Measurements from ENCODE around the gene SGCD.
A peak's percentile ranks its signal among the peaks of the same experiment; 100 is the strongest.

SGCD gene

DNA sequence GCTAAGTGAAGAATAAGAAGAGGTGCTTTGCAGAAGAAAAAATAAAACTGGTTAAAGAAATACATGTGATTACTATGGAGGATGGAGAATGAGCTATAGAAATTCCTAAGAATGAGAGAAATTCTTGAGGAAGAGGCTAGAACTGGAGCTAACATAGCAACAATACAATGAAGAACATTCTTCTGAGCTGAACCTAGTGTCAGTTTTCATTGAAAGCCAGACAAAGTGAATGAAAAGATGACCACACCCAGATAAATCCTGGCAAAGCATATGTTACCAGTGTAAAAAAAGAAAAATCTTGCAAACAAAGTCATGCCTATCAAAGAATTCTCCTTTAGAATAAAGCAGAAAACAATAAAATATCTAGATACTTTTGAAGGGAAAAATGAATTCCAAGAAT is 39.6 kb downstream of the SGCD start:
- H3K4me3 ChIP-seq (ENCODE audit: control insufficient read depth, low read depth, low read length), result no peak overlapping the region
- DNase-seq (ENCODE audit: low read depth), result no peak
- TF ChIP-seq, protein P1, sequence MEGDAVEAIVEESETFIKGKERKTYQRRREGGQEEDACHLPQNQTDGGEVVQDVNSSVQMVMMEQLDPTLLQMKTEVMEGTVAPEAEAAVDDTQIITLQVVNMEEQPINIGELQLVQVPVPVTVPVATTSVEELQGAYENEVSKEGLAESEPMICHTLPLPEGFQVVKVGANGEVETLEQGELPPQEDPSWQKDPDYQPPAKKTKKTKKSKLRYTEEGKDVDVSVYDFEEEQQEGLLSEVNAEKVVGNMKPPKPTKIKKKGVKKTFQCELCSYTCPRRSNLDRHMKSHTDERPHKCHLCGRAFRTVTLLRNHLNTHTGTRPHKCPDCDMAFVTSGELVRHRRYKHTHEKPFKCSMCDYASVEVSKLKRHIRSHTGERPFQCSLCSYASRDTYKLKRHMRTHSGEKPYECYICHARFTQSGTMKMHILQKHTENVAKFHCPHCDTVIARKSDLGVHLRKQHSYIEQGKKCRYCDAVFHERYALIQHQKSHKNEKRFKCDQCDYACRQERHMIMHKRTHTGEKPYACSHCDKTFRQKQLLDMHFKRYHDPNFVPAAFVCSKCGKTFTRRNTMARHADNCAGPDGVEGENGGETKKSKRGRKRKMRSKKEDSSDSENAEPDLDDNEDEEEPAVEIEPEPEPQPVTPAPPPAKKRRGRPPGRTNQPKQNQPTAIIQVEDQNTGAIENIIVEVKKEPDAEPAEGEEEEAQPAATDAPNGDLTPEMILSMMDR (conservative IDR thresholded peaks at IDR 0.05; ENCODE audit: control insufficient read depth, insufficient read depth, low read depth, low read length), result no peak

DNA sequence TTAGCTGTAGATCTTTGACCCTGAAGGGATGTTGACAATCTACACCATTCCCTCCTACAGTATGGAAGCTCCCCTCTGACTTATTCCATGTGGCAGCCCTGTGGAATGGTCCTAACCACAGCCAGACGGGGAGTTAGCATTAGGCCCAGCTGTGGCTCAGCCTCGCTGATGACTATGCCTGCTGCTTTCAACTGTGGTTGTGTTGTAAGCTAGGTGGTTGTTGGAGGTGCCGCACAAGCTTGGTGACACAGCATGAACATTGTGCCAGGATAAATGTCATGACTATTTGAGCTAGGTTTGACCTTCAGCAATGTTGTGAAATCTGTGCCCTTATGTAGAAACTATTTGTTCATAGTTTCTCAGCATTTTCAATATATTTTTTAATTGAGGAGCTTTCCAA is 40.6 kb downstream of the SGCD start:
- no peak overlapping the region for H3K4me3 ChIP-seq (ENCODE audit: control insufficient read depth, low read depth, low read length)
- peak; percentile 98 for DNase-seq (ENCODE audit: low read depth)
- TF ChIP-seq, protein P1 (conservative IDR thresholded peaks at IDR 0.05; ENCODE audit: control insufficient read depth, insufficient read depth, low read depth, low read length), result no peak

DNA sequence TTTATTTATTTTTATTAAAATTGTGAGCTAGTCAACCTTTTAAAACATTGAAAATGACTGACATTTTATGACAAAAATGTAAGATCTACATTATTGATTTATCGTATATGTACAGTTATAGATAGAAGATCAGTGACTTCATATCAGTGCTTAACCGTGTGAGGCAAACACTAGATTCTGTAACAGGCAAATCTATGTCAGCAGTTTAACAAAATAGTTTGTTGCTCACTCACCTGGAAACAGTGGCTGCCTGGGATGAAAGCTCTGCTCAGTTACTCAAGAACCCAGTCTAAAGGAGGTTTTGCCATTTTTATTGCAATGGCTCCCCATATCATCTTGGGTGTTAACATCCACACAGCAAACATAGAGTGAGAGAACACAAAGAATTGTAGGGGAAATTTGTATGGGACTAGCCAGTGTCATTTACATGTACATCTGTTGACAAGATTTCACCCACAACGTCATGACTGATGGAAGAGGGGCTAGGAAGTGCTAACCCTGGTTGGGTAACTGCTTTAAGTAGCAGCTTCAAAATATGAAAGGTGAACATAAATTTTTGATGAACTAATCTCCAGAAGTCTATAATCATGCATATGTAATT is 49.0 kb downstream of the SGCD start:
- no peak overlapping the region for H3K4me3 ChIP-seq (ENCODE audit: control insufficient read depth, low read depth, low read length)
- DNase-seq (ENCODE audit: low read depth), result no peak
- TF ChIP-seq, protein P1 (conservative IDR thresholded peaks at IDR 0.05; ENCODE audit: control insufficient read depth, insufficient read depth, low read depth, low read length), result no peak

DNA sequence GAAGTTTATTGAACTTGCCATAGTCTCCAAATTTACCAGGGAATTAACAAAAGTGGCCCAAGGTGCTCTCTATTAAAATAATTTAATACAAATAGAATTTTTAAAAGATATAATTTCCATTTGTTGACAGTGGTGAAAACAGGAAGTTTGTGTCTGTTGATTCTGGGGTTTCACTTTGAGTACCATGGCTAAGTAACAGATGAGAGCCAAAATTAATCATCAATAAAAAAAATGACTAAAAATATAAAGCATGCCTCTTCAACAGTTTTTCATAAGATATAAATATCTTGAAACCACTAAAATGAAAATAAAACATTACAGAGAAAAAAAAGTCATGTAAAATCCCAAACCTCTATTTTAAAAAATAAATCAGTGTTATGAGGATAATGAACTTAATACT is 49.8 kb downstream of the SGCD start:
- DNase-seq (ENCODE audit: low read depth), result no peak

DNA sequence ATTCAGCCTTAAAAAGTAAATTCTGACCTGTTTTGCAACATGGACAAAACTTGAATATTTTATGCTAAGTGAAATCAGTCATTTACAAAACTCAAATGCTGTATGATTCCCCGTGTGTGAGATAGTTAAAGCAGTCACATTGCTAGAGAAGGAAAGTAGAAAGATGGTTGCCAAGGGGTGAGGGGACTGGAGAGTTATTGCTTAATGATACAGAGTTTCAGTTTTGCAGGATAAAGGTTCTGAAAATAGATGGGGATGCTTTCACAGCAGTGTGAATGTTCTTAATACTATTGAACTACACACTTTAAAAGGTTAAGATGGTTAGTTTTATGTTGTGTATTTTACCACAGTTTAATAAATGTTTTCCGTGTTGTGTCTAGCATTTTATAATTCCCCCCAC is 51.2 kb downstream of the SGCD start:
- DNase-seq (ENCODE audit: low read depth), result no peak
- TF ChIP-seq, protein P1 (conservative IDR thresholded peaks at IDR 0.05; ENCODE audit: control insufficient read depth, insufficient read depth, low read depth, low read length), result no peak
- no peak overlapping the region for H3K4me3 ChIP-seq (ENCODE audit: control insufficient read depth, low read depth, low read length)

More for the DNA sequence above, 49.8 kb downstream of the SGCD start:
- no peak overlapping the region for H3K4me3 ChIP-seq (ENCODE audit: control insufficient read depth, low read depth, low read length)
- TF ChIP-seq, protein P1 (conservative IDR thresholded peaks at IDR 0.05; ENCODE audit: control insufficient read depth, insufficient read depth, low read depth, low read length), result no peak

DNA sequence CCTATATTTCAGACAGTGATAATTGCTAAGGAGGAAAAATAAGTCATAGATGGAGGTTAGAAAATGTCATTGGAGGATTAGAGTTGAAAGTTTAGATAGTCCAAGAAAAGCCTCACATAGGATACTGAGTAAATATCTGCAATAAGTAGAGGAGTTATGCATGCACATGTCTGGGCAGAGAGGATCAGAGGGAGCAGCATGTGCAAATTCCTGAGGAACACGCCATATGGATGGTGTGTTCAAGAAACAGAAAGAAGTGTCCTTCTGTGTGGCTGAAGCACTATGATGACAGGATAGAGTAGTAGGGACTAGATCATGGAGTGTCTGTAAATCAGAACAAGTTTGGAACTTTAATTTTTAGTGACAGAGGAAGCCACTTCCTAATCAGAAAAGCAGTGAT is 52.2 kb downstream of the SGCD start:
- no peak overlapping the region for H3K4me3 ChIP-seq (ENCODE audit: control insufficient read depth, low read depth, low read length)
- TF ChIP-seq, protein P1 (conservative IDR thresholded peaks at IDR 0.05; ENCODE audit: control insufficient read depth, insufficient read depth, low read depth, low read length), result no peak
- DNase-seq (ENCODE audit: low read depth), result no peak

DNA sequence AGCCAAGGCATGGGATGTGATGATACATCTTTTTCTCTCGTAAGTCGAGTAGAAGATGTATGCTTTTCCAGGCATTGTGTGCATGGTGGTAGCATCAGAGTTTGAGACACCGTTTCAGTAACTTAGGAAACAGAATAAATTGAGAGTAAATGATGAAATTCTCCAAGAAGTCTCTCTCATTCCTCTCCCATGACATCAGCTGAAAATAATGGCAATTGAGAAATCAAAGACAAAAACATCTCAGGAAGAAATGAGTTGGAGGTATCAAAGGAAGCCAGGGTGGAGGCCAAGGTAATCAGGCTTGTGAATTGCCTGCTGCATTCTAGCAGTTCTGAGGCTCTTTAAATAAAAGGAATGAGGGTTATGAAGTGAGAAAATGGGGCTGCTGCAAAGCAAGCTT is 53.9 kb downstream of the SGCD start:
- TF ChIP-seq, protein P1 (conservative IDR thresholded peaks at IDR 0.05; ENCODE audit: control insufficient read depth, insufficient read depth, low read depth, low read length), result no peak
- peak; percentile 73 for DNase-seq (ENCODE audit: low read depth)
- no peak overlapping the region for H3K4me3 ChIP-seq (ENCODE audit: control insufficient read depth, low read depth, low read length)

All from fibroblast of mammary gland (primary cell).